Lower leg skin (tissue), 3 donors: ENCODE data around the gene ADAMTSL1.

Experiments
- CTCF ChIP-seq, 3 donors: fragments of 450-650 bp; IDR thresholded peaks; one replicate each; pipeline ENCODE4 v1.5.1; 2016; ENCODE audit warnings: antibody characterized with exemption in 3 of 3, mild to moderate bottlenecking in 3 of 3, moderate library complexity in 2 of 3
- POLR2A ChIP-seq, 2 donors: fragments of 450-650 bp; IDR thresholded peaks; one replicate each; pipeline ENCODE4 v1.6.1; 2016 to 2017; ENCODE audit warnings: antibody characterized with exemption in 2 of 2, mild to moderate bottlenecking in 1 of 2, moderate library complexity in 1 of 2

GRCh38 chr9:18447541-18447940 lies 26.4 kb upstream of the ADAMTSL1 start:
- TF ChIP-seq CTCF (IDR thresholded peaks at IDR 0.05) (no peak), POLR2A (IDR thresholded peaks at IDR 0.05) (no peak)
